Muscle of leg (tissue), 11 donors: ENCODE results near the gene KIF11. TPM values are rescaled to one million over a fixed set of nuclear protein-coding genes. Genes with fewer than 3 reads are reported as not detected.
"Not testable (repeated sequence)": the region's sequence is repeated elsewhere in the genome, so short reads cannot be mapped to it uniquely, and the experiment has no call there.

ENCODE experiments used
- DNase-seq: peaks from one replicate; pipeline ENCODE4 v3.0.0; 2013
- H3K27ac ChIP-seq: one replicate; pipeline ENCODE4 v1.5.1; 2013; ENCODE audit warnings: mild to moderate bottlenecking, low read length, control low read depth
- H3K27me3 ChIP-seq: one replicate; pipeline ENCODE4 v1.6.1; 2013; ENCODE audit warnings: low read length; ENCODE audit not compliant: control insufficient read depth, insufficient read depth
- H3K36me3 ChIP-seq: one replicate; pipeline ENCODE4 v1.6.1; 2013; ENCODE audit warnings: low read length; ENCODE audit not compliant: control insufficient read depth, insufficient read depth
- H3K4me1 ChIP-seq: one replicate; pipeline ENCODE4 v1.6.1; 2013; ENCODE audit warnings: low read length; ENCODE audit not compliant: control insufficient read depth, insufficient read depth
- H3K4me3 ChIP-seq: one replicate; pipeline ENCODE4 v1.5.1; 2013; ENCODE audit warnings: low read length, control low read depth
- H3K9me3 ChIP-seq: replicated peaks from 2 replicates; pipeline ENCODE4 v1.6.1; 2013; ENCODE audit warnings: low read depth, low read length; ENCODE audit not compliant: control insufficient read depth
- WGBS: methylation state at CpG from one replicate; pipeline ENCODE4 v1.1.5; 2013; ENCODE audit warnings: missing lambda C conversion rate; ENCODE audit not compliant: insufficient coverage; 5-methylcytosine and 5-hydroxymethylcytosine counted together
- polyA plus RNA-seq, 8 donors: library from polyadenylated mRNA; unstranded; fragments of 120-200 nt; gene quantifications; one replicate each; pipeline versions ENCODE4 v1.2.1 to v1.2.3, GENCODE V29; 2013; ENCODE audit warnings: inconsistent platforms in 1 of 8, low replicate concordance in 1 of 8; ENCODE audit not compliant: insufficient read length in 8 of 8, insufficient read depth in 1 of 8
- total RNA-seq: library from RNA; stranded (reverse); fragments of 120-200 nt; gene quantifications from one replicate; pipeline ENCODE4 v1.2.4, GENCODE V29; 2013

Gene KIF11
- total and polyA plus RNA-seq, 9 donors: 12.3 to 27.1 (median 18.3) TPM

GRCh38 chr10:92627845-92628480 is 35.0 kb downstream of the KIF11 start:
- Histone ChIP-seq H3K36me3 (peaks cover 19% of the 10 kb centered on the region), H3K4me1 (no peaks in the 10 kb centered on the region), H3K27me3 (no peaks in the 10 kb centered on the region), H3K27ac (no peak overlapping the region), H3K4me3 (no peak overlapping the region), H3K9me3 (no peaks in the 10 kb centered on the region)
- WGBS: no CpG with 5 or more reads among the region's 2 CpGs
- DNase-seq: no peak

- H3K27me3 ChIP-seq: no peaks in the 10 kb centered on the region
- WGBS: no CpG with 5 or more reads among the region's 2 CpGs
- no peak overlapping the region for H3K27ac ChIP-seq
- H3K4me1 ChIP-seq: no peaks in the 10 kb centered on the region
- no peak for DNase-seq
- peaks cover 23% of the 10 kb centered on the region for H3K36me3 ChIP-seq
- H3K9me3 ChIP-seq: no peaks in the 10 kb centered on the region
- no peak overlapping the region for H3K4me3 ChIP-seq
These were observed 37.0 kb downstream of the KIF11 start for GRCh38 chr10:92629945-92630344.

GRCh38 chr10:92638037-92638436 is 45.1 kb downstream of the KIF11 start:
- H3K4me1 ChIP-seq: no peaks in the 10 kb centered on the region
- no peak overlapping the region for H3K27ac ChIP-seq
- H3K36me3 ChIP-seq: peaks cover 13% of the 10 kb centered on the region
- no peak for DNase-seq
- no peak overlapping the region for H3K4me3 ChIP-seq
- H3K9me3 ChIP-seq: no peaks in the 10 kb centered on the region
- no peaks in the 10 kb centered on the region for H3K27me3 ChIP-seq

GRCh38 chr10:92640107-92640506 is 47.2 kb downstream of the KIF11 start:
- Histone ChIP-seq H3K27ac (no peak overlapping the region), H3K27me3 (no peaks in the 10 kb centered on the region), H3K36me3 (peaks cover 5% of the 10 kb centered on the region), H3K9me3 (no peaks in the 10 kb centered on the region), H3K4me3 (no peak overlapping the region), H3K4me1 (no peaks in the 10 kb centered on the region)
- no CpG with 5 or more reads among the region's 3 CpGs for WGBS
- no peak for DNase-seq

GRCh38 chr10:92641492-92641891 is 48.6 kb downstream of the KIF11 start:
- H3K36me3 ChIP-seq: peaks cover 5% of the 10 kb centered on the region

GRCh38 chr10:92644921-92645320 is 52.0 kb downstream of the KIF11 start:
- Histone ChIP-seq H3K4me3 (no peak overlapping the region), H3K27ac (no peak overlapping the region), H3K27me3 (no peaks in the 10 kb centered on the region), H3K36me3 (peaks cover 3% of the 10 kb centered on the region), H3K9me3 (no peaks in the 10 kb centered on the region), H3K4me1 (no peaks in the 10 kb centered on the region)
- DNase-seq: no peak
- no CpG with 5 or more reads among the region's 2 CpGs for WGBS

More at GRCh38 chr10:92641492-92641891, 48.6 kb downstream of the KIF11 start:
- no peak for DNase-seq
- Histone ChIP-seq H3K9me3 (no peaks in the 10 kb centered on the region), H3K27me3 (no peaks in the 10 kb centered on the region), H3K4me1 (no peaks in the 10 kb centered on the region), H3K4me3 (no peak overlapping the region), H3K27ac (no peak overlapping the region)
- WGBS: no CpG with 5 or more reads among the region's 1 CpG

GRCh38 chr10:92650864-92651263 is 57.9 kb downstream of the KIF11 start:
- WGBS: 100% methylated on average over 1 of the region's 3 CpGs
- not testable (repeated sequence) for H3K4me1 ChIP-seq, H3K27ac ChIP-seq, H3K9me3 ChIP-seq, H3K27me3 ChIP-seq, DNase-seq, H3K36me3 ChIP-seq, H3K4me3 ChIP-seq

- H3K27ac ChIP-seq: no peak overlapping the region
- DNase-seq: no peak
- no peak overlapping the region for H3K4me3 ChIP-seq
- H3K9me3 ChIP-seq: no peaks in the 10 kb centered on the region
- H3K36me3 ChIP-seq: peaks cover 4% of the 10 kb centered on the region
- no peaks in the 10 kb centered on the region for H3K4me1 ChIP-seq
- 88% methylated on average over 1 of the region's 1 CpG for WGBS
- no peaks in the 10 kb centered on the region for H3K27me3 ChIP-seq
These were observed 62.5 kb downstream of the KIF11 start for GRCh38 chr10:92655426-92655825.

- no peak for DNase-seq
- WGBS: 85% methylated on average over 6 of the region's 7 CpGs
- Histone ChIP-seq H3K36me3 (peaks cover 4% of the 10 kb centered on the region), H3K27ac (no peak overlapping the region), H3K4me3 (no peak overlapping the region), H3K27me3 (no peaks in the 10 kb centered on the region), H3K4me1 (no peaks in the 10 kb centered on the region), H3K9me3 (no peaks in the 10 kb centered on the region)
These were observed 63.5 kb downstream of the KIF11 start for GRCh38 chr10:92656266-92656961.

- no peak overlapping the region for H3K27ac ChIP-seq
- H3K27me3 ChIP-seq: no peaks in the 10 kb centered on the region
- no peaks in the 10 kb centered on the region for H3K4me1 ChIP-seq
- WGBS: 100% methylated on average over 3 of the region's 5 CpGs
- no peaks in the 10 kb centered on the region for H3K9me3 ChIP-seq
- no peak for DNase-seq
- H3K4me3 ChIP-seq: no peak overlapping the region
- H3K36me3 ChIP-seq: peaks cover 4% of the 10 kb centered on the region
These were observed 64.1 kb downstream of the KIF11 start for GRCh38 chr10:92657024-92657423.
